SK-N-MC (cell line): ENCODE results near the gene TMEM145.

Source experiments
- EZH2 ChIP-seq: fragments of 200-600 bp; sonication (generic); IDR thresholded peaks from one replicate; pipeline ENCODE4 v1.6.1; 2017; ENCODE audit warnings: antibody characterized with exemption
- FOXP2 ChIP-seq: optimal IDR thresholded peaks from 2 replicates; pipeline ENCODE3; 2011; ENCODE audit warnings: mild to moderate bottlenecking, moderate library complexity; ENCODE audit not compliant: insufficient read depth; ENCODE audit errors: extremely low read length, control extremely low read depth
- POLR2AphosphoS5 ChIP-seq: IDR thresholded peaks from 2 replicates; pipeline ENCODE4 v1.6.1; 2012; ENCODE audit warnings: mild to moderate bottlenecking, low read depth, low read length, borderline replicate concordance

DNA sequence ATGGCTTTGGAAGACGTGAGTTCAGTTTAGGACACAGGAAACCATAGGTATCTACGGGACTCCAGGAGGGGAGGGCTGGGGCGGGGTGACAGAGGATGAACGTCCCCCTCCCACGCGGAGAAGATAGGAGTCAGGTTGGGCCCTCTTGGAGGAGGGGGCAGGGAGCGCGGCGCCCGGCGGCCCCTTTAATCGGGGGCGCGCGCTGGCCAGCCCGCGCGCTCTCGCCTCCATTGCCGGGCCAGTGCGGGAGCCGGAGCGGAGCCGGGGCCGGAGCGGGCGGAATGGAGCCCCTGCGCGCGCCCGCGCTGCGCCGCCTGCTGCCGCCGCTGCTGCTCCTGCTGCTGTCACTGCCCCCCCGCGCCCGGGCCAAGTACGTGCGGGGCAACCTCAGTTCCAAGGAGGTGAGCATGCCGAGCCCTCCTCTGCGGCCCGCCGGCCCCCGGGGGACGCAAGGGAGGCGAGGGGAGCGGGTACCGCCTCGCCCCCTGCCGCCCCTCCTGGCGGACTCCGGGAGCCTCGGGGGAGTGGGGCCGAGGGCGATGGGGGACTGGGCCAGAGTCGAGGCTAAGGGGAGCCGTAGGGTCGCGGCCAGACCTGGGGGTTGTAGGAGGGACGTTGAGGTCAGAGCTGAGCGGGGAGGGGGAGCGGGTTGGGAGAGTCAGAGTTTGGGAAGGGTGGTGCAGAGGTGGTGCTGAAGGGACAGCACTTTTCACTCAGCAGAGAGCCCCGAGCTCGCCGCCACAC is at the start of gene TMEM145:
- TF ChIP-seq EZH2, result no peak
- no peak for TF ChIP-seq POLR2AphosphoS5
- TF ChIP-seq FOXP2, result no peak
